HG02938 (cell line): Measurements from ENCODE around the gene CIAO2A.
A peak's percentile ranks its signal among the peaks of the same experiment; 100 is the strongest.
"Not testable (repeated sequence)": the region's sequence is repeated elsewhere in the genome, so short reads cannot be mapped to it uniquely, and the experiment has no call there.

ENCODE experiments used
- ATAC-seq: cut with Tn5 transposase; IDR thresholded peaks from one replicate; pipeline ENCODE4 v1.9.1; 2021; ENCODE audit warnings: mild to moderate bottlenecking, moderate library complexity; ENCODE audit not compliant: unreplicated experiment

CIAO2A gene

DNA sequence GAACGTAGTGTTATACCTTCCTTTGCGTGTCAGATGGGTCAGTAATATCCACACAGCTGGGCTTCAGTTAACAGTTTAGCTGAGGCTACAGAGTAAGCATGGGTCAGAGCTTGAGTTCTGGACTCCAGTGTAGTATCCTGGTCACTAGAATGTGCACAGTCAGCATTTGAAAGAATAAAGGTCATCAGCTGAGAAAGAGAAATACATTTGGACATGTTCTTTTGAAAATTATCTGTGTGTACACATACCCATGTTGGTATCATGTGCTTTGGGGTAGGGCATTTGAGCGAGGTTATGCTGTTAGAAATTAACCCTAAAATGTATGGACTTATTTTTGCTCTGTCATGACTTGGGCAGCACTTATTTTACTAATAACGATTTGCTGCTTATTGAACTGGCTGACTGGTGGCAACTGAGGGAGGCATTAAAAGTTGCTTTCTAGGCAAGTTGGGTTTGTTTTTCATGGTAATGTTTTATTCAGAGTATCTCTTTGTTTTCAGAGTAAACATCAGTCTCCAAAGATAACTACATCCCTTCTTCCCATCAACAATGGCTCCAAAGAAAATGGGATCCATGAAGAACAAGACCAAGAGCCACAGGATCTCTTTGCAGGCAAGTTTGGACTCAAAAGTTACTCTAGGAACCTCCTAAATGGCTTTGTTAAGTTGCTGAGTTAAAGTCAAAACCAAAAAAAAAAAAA lies 18.6 kb upstream of the CIAO2A start:
- ATAC-seq = no peak

DNA sequence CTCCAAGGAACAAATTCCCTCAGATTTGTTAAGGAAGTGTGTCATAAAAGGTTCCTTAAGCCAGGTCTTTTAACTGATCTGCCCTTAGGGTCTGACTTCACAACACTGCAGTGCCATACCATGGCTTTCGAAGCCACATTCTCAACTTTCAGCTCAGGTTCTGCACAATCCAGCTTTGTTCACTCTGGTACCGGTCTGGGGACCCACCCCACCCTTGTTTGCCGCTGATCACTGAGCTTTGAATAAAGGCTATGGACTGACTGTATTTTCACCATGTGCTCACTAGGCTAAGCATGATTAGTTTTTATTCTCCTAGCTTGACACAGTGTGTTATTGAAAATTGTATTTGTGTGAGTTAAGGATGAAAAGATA lies 18.0 kb upstream of the CIAO2A start:
- no peak for ATAC-seq

DNA sequence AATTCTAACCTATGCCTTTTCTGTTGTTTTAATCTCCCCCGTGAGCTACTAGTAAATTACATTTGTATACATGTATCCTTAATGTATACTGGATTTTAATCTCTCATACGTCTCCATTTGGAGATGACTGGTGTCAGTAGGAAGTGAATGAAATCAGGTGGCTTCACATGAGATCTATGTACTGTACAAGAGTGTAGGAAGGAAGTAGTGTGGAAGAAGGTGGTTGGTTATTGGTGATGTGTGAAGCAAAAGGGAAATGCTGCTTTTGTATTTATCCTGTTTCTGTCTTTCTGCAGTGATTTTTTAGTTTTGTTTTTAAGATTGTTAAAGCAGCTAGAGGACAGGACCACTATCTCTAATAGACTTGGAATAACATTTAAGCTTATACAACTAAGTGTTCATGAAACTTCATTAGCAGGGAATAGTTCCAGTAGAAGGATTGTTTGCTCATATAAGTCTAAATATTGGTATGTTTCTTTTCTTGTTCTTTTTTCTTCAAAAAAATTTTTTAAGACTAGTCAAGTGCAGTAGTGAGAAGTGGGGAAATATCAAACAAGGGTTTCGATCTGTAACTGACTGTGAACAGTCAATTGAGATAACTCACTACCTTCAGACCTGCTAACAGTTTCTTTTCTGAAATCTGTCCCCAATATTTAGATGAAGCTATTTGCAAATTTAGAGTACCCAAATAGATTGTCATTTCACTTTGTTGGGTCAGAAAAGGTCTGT lies 17.5 kb upstream of the CIAO2A start:
- no peak for ATAC-seq

DNA sequence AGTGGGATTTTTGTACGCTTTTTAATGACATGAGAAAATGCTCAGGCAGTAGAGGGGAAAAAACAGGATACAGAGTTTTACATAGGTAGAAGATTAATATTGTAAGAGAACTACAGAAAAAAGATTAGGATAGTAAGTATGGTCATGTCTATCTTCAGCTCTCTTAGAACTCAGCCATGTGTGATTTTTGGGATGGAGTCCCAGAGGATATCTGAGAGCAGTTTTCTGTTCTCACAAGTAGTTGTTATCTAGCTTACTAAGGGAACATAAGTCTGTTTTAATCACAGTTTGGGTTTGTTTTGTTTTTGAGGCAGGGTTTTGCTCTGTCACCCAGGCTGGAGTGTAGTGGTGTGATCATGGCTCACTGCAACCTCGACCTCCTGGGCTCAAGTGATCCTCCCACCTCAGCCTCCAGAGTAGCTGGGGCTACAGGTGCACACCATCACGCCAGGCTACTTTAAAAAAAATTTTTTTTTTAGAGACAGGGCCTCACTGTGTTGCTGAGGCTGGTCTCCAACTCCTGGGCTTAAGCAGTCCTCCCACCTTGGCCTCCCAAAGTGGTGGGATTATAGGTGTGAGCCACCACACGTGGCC lies 16.6 kb upstream of the CIAO2A start:
- ATAC-seq = not testable (repeated sequence)

DNA sequence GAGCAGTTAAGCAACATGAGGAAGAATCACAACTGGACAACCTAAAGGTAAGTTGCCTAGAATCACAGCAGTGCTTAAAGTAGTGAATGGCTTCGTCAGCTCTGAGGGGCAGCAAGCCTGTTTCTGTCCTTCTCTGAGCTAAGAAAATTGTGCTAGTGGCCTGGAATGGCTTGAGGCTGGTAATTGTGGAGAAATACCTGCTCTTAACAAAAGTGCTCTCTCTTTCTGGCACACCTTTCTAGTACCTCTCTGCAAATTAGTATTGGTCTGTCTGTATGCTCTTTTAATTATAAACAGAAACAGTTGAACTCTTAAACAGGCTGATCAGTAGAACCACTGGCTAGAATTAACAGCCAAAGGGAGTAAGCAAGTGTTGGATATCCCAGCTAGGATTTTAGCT lies 13.7 kb upstream of the CIAO2A start:
- no peak for ATAC-seq

DNA sequence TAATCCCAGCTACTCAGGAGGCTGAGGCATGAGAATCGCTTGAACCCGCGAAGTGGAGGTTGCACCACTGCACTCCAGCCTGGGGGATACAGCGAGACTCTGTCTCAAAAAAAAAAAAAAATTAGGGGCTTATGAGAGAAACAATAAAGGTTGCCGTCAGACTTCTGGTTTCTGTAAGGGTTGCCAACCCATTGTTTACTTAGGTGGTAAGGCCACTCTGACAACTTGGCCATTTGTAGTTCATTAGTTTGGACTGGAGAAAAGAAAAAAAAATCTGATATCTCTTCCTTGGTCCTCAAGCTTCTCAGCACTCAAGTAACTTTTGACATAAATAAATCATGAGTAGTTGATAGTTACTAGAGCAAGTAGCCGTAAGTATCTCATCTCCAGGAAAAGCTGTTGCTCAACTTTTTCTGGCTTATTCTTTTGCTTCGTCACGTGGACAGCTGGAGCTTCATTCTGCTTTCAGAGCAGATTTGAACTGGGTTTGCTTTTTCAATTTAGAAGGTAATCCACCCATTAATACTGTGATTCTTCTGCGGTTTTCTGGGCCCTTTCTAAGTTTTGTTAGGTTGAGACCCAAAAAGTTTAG lies 11.6 kb upstream of the CIAO2A start:
- no peak for ATAC-seq

DNA sequence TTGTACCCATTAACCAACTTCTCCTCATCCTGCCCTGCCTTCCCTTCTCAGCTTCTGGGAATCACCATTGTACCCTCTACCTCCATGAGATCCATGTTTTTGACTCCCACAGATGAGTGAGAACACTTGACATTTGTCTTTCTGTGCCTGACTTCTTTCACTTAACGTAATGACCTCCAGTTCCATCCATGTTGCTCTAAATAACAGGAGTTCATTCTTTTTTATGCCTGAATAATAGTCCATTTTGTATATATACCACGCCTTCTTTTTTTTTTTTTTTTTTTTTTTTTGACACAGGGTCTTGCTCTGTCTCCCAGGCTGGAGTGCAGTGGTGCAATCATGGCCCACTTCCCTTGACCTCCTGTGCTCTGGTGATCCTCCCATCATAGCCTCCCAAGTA lies 8.9 kb upstream of the CIAO2A start:
- no peak for ATAC-seq

DNA sequence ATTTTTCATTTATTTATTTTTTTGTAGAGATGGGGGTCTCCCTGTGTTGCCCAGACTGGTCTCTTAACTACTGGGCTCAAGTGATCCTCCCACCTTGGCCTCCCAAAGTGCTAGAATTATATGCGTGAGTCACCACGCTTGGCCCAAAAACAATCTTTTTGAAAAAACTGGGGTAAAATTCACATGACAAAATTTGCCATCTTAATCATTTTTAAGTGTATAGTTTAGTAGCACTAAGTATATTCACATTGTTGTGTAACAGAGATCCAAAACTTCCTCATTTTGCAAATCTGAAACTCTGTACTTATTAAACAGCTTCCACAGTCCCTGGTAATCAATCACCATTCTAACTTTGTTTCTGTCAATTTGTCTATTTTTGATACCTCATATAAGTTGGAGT lies 7.3 kb upstream of the CIAO2A start:
- ATAC-seq = no peak

DNA sequence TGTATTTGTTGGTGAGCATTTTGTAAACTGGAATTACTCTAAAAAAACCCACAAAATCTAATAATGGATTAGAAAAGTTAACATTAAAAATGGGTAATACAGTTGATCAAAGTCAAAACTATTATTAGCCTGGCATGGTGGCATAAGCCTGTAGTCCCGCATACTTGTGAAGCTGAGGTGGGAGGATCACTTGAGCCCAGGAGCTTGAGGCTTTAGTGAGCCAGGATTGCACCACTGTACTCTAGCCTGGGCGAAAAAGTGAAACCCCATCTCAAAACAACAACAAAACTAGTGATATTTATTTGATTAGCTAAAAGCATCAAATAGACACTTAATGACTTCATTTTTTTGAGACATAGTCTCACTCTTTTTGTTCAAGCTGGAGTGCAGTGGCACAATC lies 5.7 kb upstream of the CIAO2A start:
- ATAC-seq = no peak

DNA sequence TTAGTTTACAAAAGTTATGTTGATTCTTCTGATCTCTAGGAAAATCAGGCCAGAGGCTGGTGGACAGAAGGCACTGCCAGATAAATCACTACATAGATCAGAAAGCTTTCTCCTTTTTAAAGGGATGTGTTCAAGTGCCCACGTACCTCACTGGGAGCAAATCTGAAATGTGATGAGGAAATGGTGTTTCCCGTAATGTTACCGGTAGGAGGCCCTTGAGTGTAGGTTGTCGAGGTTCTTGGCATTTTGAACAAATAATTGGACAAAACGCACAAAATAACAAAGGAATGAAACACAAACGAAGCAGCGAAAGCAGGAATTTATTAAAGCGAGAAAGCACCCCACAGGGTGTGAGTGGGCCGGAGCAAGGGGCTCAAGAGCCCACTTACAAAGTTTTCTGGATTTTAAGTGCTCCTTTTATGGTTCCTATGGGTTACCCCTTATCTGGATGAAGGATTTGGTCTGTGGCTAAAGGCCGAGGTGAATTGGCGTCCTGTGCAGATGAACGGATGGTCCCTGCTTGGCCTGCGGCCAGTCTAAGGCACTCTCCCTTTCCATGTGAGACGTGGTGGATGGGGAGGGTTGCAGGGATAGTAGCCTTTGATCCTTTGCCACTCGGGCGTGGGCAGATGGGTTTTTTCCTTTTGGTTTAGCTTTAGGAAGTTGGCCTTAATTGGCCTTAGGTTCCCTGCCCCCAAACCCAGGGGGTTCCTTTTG lies 3.2 kb upstream of the CIAO2A start:
- no peak for ATAC-seq

DNA sequence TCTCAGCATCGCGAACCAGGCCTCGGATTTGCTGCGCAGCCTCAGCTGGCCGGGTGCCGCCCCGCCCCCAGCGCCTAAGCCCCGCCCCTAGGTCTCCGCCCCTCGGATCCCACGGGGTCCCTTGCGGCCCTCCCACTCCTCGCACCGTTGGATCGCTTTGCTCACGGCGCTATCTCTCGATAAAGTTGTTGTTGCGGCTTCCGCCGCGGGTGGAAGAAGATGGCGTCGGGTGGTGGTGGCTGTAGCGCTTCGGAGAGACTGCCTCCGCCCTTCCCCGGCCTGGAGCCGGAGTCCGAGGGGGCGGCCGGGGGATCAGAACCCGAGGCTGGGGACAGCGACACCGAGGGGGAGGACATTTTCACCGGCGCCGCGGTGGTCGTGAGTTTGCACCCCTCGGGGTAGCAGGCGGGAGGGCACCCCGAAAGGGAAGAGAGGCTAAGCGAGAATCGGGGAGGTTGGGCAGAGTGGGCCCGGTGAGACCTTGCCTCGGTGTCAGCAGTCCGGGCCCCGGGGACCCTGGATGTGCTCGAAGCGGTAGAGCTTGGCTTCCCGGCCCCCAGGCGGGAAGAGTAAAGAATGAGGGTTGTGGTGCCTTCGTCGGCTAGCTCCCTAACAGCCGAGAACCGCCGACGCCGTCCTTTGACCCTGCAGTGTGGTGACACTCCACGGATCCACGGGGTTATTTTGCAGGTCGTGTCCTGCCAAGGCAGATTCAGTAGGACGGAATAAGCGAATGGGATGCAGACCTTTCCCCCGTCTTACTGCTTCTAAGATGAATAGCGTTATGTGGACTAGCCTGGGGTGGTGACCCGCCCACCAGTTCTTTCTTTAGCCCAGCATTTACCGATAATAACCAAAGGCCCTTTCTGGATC lies 2.4 kb upstream of the CIAO2A start, which contains the start of gene SNX1:
Gene SNX1, plus strand, starts transcription at position 188 of the 873 bp plus-strand sequence. Its CDS starts 32 bp downstream, at position 220.
- peak; percentile 38 for ATAC-seq

DNA sequence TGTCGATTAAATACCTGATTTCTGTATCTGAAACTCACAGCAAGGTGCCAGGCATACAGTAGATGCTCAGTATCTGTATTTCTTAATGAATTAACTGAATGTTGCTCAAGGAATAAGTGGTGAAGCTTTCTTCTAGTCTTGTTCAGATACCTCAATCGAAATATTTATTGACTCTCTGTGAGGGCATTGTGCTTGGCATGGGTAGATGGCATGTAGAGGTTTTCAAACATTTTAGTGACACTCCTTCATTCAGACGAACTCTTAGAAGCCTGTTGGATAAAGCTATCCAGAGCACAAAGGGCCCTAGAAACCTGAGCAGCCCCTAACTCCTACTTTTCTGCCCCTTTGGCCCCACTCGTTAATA lies 1.8 kb upstream of the CIAO2A start:
- no peak for ATAC-seq

DNA sequence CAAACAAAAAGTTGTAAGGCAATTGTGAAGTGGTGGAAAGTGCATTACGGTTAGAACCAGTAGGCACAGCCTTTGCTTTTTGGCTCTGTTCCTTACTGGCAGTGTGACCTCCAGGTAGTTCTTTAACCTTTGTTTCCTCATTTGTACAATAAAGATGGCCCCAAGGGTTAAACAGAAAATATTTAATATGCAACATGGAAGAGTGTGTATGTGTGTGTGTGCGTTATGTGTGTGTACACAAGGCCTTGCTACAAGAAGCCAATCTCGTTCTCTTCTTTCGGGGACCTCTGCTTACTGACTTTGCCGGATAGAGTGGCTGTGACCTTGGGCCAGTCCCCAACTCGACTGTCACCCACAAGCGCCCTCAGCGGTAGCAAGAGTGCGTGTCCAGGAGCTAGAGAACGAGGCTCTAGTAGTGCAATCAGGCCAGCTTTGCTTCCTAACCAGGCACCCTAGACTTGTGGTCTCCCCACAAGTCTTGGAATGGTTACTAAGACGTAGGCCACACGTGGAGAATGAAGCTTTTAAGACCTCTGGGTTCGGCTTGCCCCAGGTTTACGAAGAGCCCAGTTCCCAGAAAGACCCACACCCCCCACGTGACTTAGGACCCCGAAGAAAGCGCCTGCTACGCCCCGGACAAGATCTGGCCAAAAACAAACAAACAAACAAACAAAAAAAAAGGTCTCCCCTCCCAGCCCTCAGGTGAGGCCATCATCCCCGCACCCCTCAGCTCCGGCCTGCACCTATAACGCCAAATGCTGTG lies 593 bp downstream of the CIAO2A start:
- no peak for ATAC-seq

DNA sequence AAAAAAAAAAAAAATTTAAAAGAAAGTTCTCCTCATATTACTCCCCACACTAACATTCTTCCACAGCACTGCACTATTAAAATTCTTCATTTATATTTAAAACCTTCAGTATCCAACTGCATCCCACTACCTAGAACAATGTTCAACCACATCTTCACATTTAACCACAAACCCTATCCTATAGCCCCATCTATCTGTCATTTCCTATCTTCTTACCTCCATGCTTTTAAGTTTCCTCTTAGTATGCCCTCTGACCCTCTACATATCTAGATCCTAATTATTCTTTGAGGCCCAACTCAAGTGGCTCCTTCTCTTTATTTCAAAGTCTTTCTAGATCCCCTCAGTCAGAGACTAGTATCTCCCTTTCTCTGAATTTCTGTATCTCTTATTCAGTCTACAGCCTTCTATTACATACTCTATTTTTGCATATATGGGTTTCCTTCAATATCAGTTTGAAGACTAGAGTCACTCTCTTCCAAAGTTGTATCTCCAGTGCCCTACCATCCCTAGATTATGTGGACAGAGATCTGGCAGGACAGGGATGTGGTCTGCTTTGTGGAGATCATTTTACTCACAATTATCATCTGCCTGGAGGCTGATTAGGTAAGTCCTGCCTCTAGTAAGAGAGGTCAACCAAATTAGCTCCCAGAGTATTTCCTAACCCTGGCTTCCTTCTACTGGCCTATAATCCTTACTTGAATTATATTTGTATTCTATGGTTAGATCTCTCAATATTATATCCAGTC lies 1.4 kb downstream of the CIAO2A start:
- ATAC-seq = no peak

DNA sequence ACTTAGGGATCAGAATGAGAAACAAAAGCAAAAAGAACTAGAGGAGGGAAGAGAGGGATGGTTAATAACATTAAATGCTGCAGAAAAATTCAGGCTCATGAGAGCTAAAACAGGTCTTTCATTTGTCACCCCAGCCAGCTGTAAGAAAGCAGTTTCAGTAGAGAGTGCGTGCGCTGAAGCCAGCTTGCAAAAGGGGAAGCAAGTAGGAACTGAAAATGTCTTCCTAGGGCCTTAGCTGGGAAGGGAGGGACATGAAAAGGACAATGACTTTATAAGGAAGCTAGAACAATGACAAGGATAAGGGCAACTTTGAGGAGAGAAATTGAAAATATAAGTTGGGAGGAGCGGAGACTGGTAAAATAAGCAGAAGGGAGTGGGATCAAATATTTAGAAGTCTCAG lies 3.1 kb downstream of the CIAO2A start:
- ATAC-seq = no peak

DNA sequence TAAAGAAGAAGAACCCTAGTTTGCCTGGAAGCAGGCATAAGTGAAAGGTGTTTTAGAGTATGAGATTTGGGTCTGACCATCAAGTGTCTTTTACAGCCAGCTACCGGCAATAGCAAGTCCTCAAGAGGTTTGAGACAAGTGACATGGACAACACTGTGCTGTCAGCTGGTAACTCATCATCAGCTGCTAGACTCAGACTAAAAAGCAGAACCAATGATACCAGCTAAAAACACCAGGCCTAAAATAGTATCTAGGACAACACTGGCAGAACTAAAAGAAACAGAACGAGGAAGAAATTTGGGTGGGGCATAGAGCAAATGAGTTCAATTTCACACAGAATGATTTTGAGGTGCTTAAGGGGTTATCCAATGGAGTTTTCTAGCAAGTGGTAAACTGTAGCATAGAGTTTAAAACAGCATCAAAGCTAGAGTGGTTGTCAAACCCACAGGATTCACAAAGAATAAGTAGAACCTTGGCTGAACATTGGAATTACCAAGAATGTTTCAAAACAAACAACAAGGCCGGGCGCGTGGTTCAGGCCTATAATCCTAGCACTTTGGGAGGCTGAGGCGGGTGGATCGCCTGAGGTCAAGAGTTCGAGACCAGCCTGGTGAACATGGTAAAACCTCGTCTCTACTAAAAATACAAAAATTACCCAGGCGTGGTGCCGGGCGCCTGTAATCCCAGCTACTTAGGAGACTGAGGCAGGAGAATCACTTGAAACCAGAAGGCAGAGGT lies 3.9 kb downstream of the CIAO2A start:
- no peak for ATAC-seq

DNA sequence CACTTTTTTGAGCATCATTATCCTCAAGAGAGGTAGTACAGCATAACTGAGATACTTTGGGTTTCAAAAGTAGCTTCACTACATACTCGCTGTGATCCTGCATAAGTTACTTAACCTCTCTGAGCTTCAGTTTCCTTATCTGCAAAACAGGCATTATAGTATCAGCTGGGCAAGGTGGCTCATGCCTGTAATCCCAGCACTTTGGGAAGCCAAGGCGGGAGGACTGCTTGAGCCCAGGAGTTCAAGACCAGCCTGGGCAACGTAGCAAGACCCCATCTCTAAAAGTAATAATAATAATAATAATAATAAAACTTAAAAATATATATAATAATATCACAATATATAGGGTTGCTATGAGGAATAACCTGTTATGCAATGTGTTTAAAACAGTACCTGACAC lies 10.9 kb downstream of the CIAO2A start:
- ATAC-seq = no peak

DNA sequence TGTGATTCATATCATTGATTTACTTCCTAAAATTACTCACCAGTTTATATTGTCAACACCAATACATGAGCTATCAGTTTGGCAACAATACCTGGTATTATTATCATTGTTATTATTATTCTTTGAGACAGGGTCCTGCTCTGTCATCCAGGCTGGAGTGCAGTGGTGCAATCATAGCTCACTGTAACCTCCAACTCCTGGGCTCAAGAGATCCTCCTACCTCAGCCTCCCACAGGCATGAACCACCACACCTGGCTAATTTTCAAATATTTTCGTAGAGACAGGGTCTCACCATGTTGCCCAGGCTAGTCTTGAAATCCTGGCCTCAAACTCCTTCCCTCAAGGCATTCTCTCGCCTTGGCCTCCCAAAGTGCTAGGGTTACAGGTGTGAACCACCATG lies 20.1 kb downstream of the CIAO2A start:
- not testable (repeated sequence) for ATAC-seq
